ENCODE measurements around the gene CDC37L1.

The CDC37L1 gene

GRCh38 chr9:4669890-4670289 lies 9.5 kb upstream of the CDC37L1 start:
- DNase-seq (ENCODE audit: low spot score): no peak

- no peak for DNase-seq (ENCODE audit: low spot score)
Observed at GRCh38 chr9:4670591-4670990, 8.8 kb upstream of the CDC37L1 start.

DNA sequence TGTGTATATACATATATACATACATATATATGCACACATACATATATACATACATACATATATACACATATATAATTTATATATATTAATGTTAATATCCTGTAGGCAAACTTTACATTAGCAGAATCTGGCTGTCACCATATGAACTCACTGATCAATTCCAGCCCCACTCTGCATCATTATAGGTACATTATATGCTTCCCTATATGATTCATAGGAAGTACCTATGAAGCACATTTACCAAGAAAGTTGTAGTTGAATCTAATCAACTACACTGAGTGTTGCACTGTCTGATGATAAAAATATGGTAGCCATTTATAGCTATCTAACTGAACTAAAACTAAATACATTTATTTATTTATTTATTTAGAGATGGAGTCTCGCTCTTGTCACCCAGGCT lies 7.6 kb upstream of the CDC37L1 start:
- DNase-seq (ENCODE audit: low spot score): no peak

GRCh38 chr9:4674783-4675182 lies 4.6 kb upstream of the CDC37L1 start:
- no peak for DNase-seq (ENCODE audit: low spot score)

- no peak for DNase-seq (ENCODE audit: low spot score)
Observed at GRCh38 chr9:4677392-4677791, 2.0 kb upstream of the CDC37L1 start.

DNA sequence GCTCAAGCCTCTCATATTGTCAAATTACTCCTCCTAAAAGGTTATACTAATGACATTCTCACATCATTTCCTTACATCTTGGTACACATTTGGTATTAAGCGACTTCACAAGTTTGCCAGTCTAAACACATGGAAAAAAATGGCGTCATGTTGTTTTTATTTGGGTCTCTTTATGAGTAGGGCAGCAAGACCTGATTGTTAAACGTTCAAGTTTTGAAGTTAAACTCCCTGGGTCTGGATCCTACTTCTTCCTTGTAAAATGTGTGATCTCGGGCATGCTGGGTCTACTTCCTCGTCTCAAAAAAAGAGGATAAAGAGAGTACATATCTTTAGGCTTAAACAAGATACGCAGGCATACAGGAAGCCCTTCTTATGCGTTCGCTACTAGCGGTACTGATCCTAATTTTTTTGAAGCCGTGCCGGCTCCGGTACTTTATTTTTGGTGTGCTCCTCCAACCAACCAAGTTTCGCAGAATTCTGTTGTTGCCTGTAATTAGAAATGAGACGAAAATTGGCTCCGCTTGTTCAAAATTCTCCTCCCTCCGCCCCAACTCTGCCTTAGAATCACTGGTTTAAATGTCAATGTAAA lies 596 bp upstream of the CDC37L1 start:
- DNase-seq (ENCODE audit: low spot score): no peak

DNA sequence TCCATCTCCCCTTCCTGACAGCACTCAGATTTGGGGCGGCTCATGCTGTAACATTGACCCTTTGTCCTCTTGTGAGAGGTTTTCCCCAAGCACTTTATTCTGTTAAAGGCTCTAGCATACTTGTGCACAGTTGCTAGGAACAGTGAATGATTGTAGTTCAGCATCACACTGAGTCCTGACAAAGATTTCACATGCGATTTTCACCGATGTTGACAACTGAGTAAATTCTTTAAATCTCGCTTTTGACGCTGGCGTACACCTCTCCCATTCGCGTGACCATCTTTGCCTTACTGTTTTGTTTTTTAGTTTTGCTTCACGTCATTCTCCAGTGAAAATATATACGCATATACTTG lies 780 bp downstream of the CDC37L1 start:
- no peak for DNase-seq (ENCODE audit: low spot score)

DNA sequence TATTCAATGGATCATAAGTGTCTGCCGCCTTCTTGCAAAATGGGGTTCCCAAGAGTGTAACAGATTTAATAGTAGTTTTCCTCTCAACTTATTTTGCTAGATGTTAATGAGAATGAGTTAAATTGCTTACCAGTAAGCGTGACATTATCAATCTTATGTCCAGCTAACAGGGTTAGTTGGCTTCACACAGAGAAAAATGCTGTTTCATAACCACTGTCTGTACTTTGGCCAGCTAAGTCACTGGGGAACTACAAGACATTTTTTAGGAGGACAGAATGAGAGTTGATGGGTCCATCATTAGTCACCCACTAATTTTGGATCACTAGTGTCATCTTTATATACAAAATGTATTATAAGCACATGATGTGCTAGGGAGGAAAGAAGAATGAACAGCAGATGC lies 1.4 kb downstream of the CDC37L1 start:
- DNase-seq (ENCODE audit: low spot score): no peak

DNA sequence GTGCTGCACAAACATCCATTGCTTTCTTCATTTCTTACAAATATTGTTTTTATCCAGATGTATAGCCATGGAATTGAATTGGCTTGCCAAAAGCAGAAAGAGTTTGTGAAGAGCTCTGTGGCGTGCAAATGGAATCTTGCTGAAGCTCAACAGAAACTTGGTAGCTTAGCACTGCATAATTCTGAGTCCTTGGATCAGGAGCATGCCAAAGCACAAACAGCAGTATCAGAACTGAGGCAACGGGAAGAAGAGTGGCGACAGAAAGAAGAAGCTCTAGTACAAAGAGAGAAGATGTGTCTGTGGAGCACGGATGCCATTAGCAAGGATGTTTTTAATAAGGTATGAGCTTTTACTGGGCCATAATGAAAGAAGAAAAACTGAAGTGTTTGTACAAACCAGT lies 5.5 kb downstream of the CDC37L1 start:
- no peak for DNase-seq (ENCODE audit: low spot score)

DNA sequence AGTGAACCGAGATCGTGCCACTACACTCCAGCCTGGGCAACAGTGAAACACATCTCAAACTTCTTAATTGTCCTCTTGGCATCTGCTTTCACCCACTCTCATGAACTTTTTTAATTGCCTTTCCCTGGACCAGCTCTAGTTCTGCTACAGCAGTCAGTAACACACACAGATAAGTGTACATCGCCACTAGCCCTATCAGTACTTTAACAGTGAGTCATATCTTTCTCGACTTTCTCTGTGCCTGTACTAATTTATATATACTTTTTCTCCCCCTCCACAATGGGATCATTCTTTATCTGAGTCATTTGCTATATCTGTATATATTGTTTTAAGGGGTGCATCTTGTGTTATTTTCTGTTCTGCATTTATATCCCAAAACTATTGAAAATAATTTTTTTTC lies 6.7 kb downstream of the CDC37L1 start:
- DNase-seq (ENCODE audit: low spot score): no peak

GRCh38 chr9:4686584-4686983 lies 7.2 kb downstream of the CDC37L1 start:
- no peak for DNase-seq (ENCODE audit: low spot score)

DNA sequence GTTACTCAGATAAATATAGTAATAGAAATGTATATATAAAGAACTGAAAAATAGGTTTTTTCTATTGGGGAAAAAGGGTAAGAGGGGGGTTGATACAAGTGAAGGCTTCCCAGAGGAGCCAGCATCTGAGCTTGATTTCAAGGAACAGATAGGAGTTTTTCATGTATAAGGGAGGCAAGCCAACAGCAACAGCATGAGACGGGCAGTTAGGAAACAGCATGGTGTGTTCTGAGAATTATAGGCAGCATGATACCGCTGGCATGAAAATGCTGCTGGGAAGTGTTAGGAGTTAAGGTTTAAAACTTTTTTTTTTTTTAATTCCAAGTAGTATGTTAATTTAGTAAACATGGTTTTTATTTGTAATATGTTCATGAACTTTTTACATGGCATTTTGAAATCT lies 9.7 kb downstream of the CDC37L1 start:
- no peak for DNase-seq (ENCODE audit: low spot score)

DNA sequence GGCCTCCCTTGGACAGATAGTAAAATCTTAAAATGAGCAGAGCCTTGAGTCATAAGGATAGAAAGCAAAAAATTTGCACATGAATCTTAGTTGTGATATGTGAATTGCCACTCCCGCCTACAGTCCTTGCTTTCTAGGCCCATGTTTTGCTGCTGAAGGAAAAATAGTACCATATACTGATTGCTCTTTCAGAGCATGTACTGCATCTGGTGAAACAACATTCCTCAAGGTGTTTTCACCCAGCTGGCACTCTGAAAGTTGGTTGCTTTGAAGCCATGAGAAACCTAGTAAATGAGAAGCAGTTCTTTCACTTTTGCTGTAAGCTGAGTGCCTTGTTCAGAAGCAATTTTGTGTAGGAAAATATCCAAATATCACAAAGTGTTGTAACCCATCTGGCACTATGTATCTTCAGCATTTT lies 10.3 kb downstream of the CDC37L1 start:
- no peak for DNase-seq (ENCODE audit: low spot score)

GRCh38 chr9:4690144-4690543 lies 10.8 kb downstream of the CDC37L1 start:
- no peak for DNase-seq (ENCODE audit: low spot score)

DNA sequence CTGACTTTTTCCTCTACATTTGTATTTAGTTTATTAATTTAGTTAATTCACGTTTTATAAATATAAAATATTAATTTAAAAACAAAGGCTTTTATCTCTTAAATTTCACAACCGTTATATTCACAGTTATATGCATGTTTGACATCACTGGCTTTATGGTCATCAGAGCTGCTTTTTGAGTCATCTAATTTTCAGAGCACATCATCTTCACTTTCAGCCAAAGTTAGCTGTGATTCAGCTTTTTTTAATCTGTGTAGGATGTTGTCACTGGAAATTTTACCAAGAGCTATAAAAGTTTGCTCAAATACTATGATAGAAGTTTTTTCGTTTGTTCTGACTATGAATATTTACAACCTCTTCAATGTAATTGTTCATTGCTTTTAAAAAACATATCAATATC lies 12.4 kb downstream of the CDC37L1 start:
- DNase-seq (ENCODE audit: low spot score): no peak

DNA sequence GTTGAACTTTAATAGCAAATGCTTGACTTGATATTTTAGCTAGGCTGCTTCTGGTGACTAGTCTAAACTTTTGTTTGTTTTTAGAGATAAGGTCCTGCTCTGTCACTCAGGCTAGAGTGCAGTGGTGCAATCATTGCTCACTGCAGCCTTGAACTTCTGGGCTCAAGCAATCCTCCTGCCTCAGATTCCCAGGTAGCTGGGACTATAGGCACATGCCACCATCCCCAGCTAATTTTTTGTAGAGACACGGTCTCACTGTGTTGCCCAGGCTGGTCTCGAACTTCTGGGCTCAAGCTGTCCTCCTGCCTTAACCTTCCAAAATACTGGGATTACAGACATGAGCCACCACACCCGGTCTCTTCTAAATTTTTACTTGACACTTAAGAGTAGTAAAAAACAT lies 20.7 kb downstream of the CDC37L1 start:
- DNase-seq (ENCODE audit: low spot score): no peak

GRCh38 chr9:4700932-4701331 lies 21.6 kb downstream of the CDC37L1 start:
- no peak for DNase-seq (ENCODE audit: low spot score)

DNA sequence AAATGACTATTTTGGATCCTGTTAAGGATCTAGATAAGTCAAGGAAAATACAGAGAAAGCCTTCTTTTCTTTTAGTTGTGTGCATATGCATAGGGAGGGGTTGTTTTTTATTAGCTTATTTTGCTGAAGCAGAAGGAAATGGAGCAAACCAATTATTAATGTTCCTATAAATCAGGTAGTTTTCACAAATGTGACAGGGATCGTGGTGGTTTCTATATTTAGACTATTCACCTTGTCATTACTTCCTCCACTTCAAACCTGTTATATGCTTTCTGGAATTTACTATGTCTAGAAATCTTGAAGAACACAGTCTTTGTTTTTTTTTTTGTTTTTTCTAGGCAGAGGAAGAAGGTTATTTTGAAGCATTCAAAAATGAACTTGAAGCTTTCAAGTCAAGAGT lies 22.2 kb downstream of the CDC37L1 start:
- DNase-seq (ENCODE audit: low spot score): no peak

GRCh38 chr9:4704129-4704528 lies 24.8 kb downstream of the CDC37L1 start:
- DNase-seq (ENCODE audit: low spot score): no peak

- DNase-seq (ENCODE audit: low spot score): no peak
Observed at GRCh38 chr9:4706021-4706420, 26.7 kb downstream of the CDC37L1 start.

DNA sequence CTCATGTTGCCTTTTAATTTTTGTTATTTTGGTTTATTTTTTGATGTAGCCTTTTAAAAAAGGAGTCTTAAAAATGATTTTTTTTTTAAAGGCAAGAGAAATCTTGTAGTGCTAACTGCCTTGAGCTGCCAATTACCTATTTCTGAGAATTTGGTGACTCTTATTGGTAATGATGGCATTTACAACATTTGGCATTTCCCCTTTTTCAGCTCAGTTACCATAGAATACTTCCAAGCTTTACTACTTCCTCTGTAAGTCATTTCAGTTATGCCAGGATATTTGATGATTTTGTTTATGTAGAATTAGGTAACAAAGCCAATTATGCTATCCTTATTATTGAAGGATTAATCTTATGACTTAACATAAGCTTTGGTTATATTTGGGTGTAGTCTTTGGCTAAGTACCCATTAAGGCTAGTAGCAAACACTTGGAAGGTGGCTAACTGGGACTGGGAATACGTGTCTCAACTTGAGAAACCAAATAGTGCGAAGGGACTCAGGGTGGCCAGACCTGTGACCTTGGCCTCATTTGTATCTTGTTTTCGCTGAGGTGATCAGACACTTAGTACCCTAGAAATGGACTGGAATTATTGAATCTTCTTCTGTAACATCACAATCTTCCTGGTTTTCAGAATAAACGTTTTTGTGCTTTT lies 27.7 kb downstream of the CDC37L1 start:
- no peak for DNase-seq (ENCODE audit: low spot score)

DNA sequence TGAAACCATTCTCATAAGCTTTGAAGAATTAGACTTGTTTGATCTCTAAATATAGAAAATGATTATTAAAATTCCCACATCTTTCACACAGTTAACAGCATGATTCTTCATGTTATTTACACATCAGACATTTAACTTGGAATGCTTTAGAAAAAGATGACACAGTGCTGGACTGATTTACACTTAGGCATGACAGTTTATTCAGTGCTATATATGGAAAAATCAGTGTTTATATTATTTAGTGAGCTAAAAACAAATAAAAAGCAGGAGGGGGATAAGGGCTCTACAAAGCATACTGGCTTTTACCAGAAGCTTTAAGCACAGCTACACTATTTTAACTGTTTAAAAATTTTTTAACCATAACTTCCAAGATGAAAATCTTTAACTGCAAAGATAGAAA lies 30.0 kb downstream of the CDC37L1 start:
- DNase-seq (ENCODE audit: low spot score): no peak

GRCh38 chr9:4713849-4714248 lies 34.5 kb downstream of the CDC37L1 start:
- DNase-seq (ENCODE audit: low spot score): no peak

DNA sequence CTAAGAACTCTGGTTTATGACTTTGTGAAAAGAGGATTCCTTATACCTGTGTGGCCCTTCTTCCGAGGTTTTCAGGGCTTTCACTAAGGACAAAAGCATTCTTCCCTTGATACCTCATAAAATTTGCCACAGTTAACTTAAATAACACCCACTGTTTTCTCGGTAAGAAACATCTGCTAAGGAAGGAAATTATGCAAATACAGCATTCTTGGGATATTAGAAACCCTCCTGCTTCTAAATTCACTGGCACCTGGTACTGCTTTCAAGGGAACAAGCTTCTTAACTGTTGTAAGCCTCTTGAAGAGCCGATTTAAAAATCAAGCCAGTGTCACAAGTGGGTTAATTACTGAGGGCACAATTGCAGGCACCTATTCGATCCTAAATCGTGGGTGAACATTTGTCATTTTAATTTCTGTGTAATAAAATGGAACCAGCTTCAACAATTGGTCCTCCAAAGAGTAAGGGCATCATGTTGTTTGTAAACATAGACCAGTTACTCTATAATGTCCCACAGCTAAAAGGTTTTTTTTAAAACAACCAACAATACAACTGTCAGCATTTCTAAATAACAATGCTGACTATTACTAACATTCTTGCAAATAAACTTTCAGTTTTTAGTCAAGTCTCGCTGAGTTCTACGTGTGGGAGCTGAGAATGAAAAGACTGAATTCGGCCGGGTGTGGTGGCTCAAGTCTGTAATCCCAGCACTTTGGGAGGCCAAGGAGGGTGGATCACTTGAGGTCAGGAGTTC lies 35.1 kb downstream of the CDC37L1 start:
- no peak for DNase-seq (ENCODE audit: low spot score)

Data from COLO829 (cell line).